ENCODE data around the gene TTC19.

GRCh38 chr17:16003841-16004240 is 4.2 kb downstream of the TTC19 start:
- no peak for TF ChIP-seq CTCF (IDR thresholded peaks at IDR 0.05; ENCODE audit: insufficient read depth, low read length)
- TF ChIP-seq POLR2AphosphoS5 (IDR thresholded peaks at IDR 0.05; ENCODE audit: low read depth) = no peak
- no peak for TF ChIP-seq REST (IDR thresholded peaks at IDR 0.05; ENCODE audit: insufficient replicate concordance, low read depth)
